Progenitor cell of endocrine pancreas (in vitro differentiated cells): ENCODE data around the gene DDIAS. TPM values are rescaled to one million over a fixed set of nuclear protein-coding genes. Genes with fewer than 3 reads are reported as not detected.

ENCODE experiments used
- DNase-seq: peaks from one replicate; pipeline ENCODE4 v3.0.0; 2021; ENCODE audit warnings: low spot score; ENCODE audit not compliant: unreplicated experiment
- H3K27ac Mint-ChIP-seq: 2 replicates; pipeline ENCODE4 v1.8.0; 2021; ENCODE audit warnings: mild to moderate bottlenecking, moderate library complexity, mixed read lengths
- H3K27me3 Mint-ChIP-seq: 2 replicates; pipeline ENCODE4 v1.8.0; 2021; ENCODE audit warnings: mixed read lengths
- H3K36me3 Mint-ChIP-seq: 2 replicates; pipeline ENCODE4 v1.8.0; 2022; ENCODE audit warnings: mixed read lengths; ENCODE audit not compliant: insufficient read depth
- H3K4me1 Mint-ChIP-seq: 2 replicates; pipeline ENCODE4 v1.8.0; 2021; ENCODE audit warnings: low read depth, mixed read lengths
- H3K4me3 Mint-ChIP-seq: 2 replicates; pipeline ENCODE4 v1.8.0; 2021; ENCODE audit warnings: low read depth, mild to moderate bottlenecking, moderate library complexity, mixed read lengths
- H3K9me3 Mint-ChIP-seq: 2 replicates; pipeline ENCODE4 v1.8.0; 2021; ENCODE audit warnings: low read depth, mixed read lengths
- total RNA-seq: library from RNA; stranded (reverse); gene quantifications from 2 replicates; pipeline ENCODE4 v1.2.1, GENCODE V29; 2021
- TF ChIP-seq, protein P1 (sequence below): fragments of 200-600 bp; sonication (generic); IDR thresholded peaks from one replicate; pipeline ENCODE4 v1.5.0; 2021; ENCODE audit warnings: antibody characterized with exemption, mild to moderate bottlenecking; ENCODE audit not compliant: unreplicated experiment

DDIAS gene
- total RNA-seq, 1 donor from 2014 or later = 7.8 TPM

GRCh38 chr11:82872377-82873150, 29.0 kb upstream of the DDIAS start:
- H3K36me3 Mint-ChIP-seq = peaks cover 8% of the 10 kb centered on the region
- TF ChIP-seq, protein P1, sequence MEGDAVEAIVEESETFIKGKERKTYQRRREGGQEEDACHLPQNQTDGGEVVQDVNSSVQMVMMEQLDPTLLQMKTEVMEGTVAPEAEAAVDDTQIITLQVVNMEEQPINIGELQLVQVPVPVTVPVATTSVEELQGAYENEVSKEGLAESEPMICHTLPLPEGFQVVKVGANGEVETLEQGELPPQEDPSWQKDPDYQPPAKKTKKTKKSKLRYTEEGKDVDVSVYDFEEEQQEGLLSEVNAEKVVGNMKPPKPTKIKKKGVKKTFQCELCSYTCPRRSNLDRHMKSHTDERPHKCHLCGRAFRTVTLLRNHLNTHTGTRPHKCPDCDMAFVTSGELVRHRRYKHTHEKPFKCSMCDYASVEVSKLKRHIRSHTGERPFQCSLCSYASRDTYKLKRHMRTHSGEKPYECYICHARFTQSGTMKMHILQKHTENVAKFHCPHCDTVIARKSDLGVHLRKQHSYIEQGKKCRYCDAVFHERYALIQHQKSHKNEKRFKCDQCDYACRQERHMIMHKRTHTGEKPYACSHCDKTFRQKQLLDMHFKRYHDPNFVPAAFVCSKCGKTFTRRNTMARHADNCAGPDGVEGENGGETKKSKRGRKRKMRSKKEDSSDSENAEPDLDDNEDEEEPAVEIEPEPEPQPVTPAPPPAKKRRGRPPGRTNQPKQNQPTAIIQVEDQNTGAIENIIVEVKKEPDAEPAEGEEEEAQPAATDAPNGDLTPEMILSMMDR = no peak
- H3K27me3 Mint-ChIP-seq = no peaks in the 10 kb centered on the region
- no peak overlapping the region for H3K4me3 Mint-ChIP-seq
- H3K27ac Mint-ChIP-seq = no peak overlapping the region
- no peak for DNase-seq
- peaks cover 5% of the 10 kb centered on the region for H3K9me3 Mint-ChIP-seq
- H3K4me1 Mint-ChIP-seq = peaks cover 2% of the 10 kb centered on the region

DNA sequence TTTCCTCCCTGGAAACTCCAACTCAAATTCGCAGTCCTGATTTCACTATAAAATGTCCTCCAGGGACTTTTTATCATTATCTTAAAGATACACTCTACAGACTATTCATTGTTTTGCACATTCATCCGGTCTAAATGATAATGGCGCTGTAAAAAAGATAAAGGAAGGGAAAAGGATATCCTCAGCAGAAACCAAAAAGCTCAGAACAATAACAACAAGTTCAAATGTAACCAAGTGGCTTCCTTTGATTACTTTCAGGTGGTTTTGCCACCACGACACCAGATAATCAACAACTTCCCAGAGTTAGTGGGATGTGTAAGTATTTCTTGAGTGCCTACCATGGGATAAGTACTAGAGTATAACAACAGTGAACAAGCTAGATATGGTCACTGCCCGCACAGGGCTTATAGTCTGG, 27.6 kb upstream of the DDIAS start:
- no peak overlapping the region for H3K27ac Mint-ChIP-seq
- H3K4me3 Mint-ChIP-seq = no peak overlapping the region
- H3K9me3 Mint-ChIP-seq = peaks cover 12% of the 10 kb centered on the region
- no peaks in the 10 kb centered on the region for H3K27me3 Mint-ChIP-seq
- H3K4me1 Mint-ChIP-seq = no peaks in the 10 kb centered on the region
- TF ChIP-seq, protein P1 = no peak
- H3K36me3 Mint-ChIP-seq = peaks cover 18% of the 10 kb centered on the region
- DNase-seq = no peak

DNA sequence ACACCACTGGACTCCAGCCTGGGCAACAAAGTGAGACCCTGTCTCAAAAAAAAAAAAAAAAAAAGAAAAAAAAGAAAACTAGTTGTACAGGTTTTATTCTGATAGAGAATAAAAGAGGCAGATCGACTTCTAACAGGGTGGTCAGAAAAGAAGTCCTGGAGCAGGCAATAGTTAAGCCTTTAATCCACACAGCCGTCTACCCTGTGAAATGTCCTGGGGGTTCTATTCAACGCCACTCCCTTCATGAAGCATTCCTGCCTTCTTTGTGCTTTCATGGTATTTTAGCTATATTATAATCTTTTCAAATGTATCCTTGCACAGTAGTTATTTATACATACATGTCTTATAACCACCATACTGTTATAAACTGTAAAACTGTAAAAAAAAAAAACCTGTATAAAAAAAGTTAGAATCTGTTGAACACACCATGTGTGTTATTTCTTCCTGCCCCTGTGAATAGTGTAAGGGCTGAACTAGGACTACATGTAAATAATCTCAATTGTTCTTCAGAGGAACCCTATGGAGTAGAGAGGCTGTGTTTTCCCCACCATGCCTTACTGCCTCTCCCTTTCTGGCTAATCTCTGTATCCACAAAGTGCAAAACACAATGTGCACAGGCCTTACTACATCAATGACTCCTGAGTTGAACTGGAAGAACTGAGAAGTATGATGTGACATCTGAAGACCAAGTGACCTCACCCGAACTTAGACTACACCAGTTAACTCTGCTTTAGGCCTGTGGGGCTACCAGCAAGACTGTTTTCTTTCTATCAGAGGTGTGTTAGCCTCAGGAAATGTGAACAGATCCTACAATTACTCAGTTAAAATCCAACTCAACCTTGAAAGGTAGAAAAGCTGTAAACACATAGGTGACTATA, 26.7 kb upstream of the DDIAS start:
- Mint-ChIP-seq H3K4me1 (no peaks in the 10 kb centered on the region), H3K9me3 (peaks cover 16% of the 10 kb centered on the region), H3K36me3 (peaks cover 28% of the 10 kb centered on the region), H3K27ac (no peak overlapping the region), H3K4me3 (no peak overlapping the region), H3K27me3 (no peaks in the 10 kb centered on the region)
- TF ChIP-seq, protein P1 = no peak
- DNase-seq = no peak

- Mint-ChIP-seq H3K4me3 (no peak overlapping the region), H3K4me1 (no peaks in the 10 kb centered on the region), H3K27ac (no peak overlapping the region), H3K27me3 (no peaks in the 10 kb centered on the region), H3K9me3 (peaks cover 16% of the 10 kb centered on the region), H3K36me3 (peaks cover 27% of the 10 kb centered on the region)
- TF ChIP-seq, protein P1 = no peak
- DNase-seq = no peak
These were observed 17.7 kb upstream of the DDIAS start for GRCh38 chr11:82883853-82884252.
